Psoas muscle (tissue), 8 donors: ENCODE measurements around the gene MAEL. TPM values are rescaled to one million over a fixed set of nuclear protein-coding genes. Genes with fewer than 3 reads are reported as not detected.

Experiments
- ATAC-seq, 4 donors: fragments of 200-7000 bp; cut with Tn5 transposase; one replicate each; pipeline ENCODE4 v1.9.1; 2020; ENCODE audit warnings: moderate library complexity in 3 of 4, mild to moderate bottlenecking in 2 of 4
- DNase-seq, 2 donors: peaks; one replicate each; pipeline ENCODE4 v3.0.0-alpha.2; 2020
- H3K27ac ChIP-seq: fragments of 200-600 bp; one replicate; pipeline ENCODE4 v1.8.0; 2022
- H3K27me3 ChIP-seq, 3 donors: fragments of 200-600 bp in 1 of 3; one replicate each; pipeline versions ENCODE4 v1.6.1 to v1.8.0; 2013 to 2022; ENCODE audit warnings: low read length in 2 of 3, mild to moderate bottlenecking in 2 of 3, moderate library complexity in 1 of 3; ENCODE audit not compliant: insufficient read depth in 3 of 3
- H3K36me3 ChIP-seq, 2 donors: fragments of 200-600 bp in 1 of 2; one replicate each; pipeline versions ENCODE4 v1.6.1 to v1.8.0; 2013 to 2022; ENCODE audit warnings: low read depth in 1 of 2, mild to moderate bottlenecking in 1 of 2, moderate library complexity in 1 of 2; ENCODE audit not compliant: insufficient read depth in 1 of 2
- H3K4me1 ChIP-seq: fragments of 200-600 bp; one replicate; pipeline ENCODE4 v1.8.0; 2022
- H3K4me3 ChIP-seq: fragments of 200-600 bp; one replicate; pipeline ENCODE4 v1.8.0; 2022; ENCODE audit warnings: mild to moderate bottlenecking
- H3K9me3 ChIP-seq: fragments of 200-600 bp; one replicate; pipeline ENCODE4 v1.8.0; 2022
- CTCF ChIP-seq: fragments of 200-600 bp; IDR thresholded peaks from one replicate; pipeline ENCODE4 v1.8.0; 2022; ENCODE audit warnings: antibody characterized with exemption
- WGBS, 3 donors: extraction: QIAGEN DNeasy Blood & Tissue Kit; methylation state at CpG; one replicate each; pipeline versions ENCODE4 v1.1.6 to v1.1.7; 2013; 5-methylcytosine and 5-hydroxymethylcytosine counted together
- intact Hi-C, 2 donors: fragments of 100-400 bp; cut with DNase I; formaldehyde crosslinking; loops; one replicate each; pipeline versions ENCODE4 v1.11.0 to v1.14.2; 2022
- polyA plus RNA-seq, 3 donors: library from polyadenylated mRNA; stranded (reverse); fragments of 200-250 nt; gene quantifications; one replicate each; pipeline ENCODE4 v1.2.3, GENCODE V29; 2013
- total RNA-seq, 4 donors: library from RNA; stranded (reverse); fragmentation: NEBNext Ultra II Directional in 2 of 4; extraction: Animal tissue kit (Norgen Biotek cat#: 25700) in 2 of 4; gene quantifications; one replicate each; pipeline versions ENCODE4 v1.2.1 to v1.2.4, GENCODE V29; 2021 to 2023
- donor health status: healthy with polysubstance abuse.
- donor health status: DM: no; HTN: no; CAD: no; lungs with moderate emphysema.
- donor health status: Bipolar disorder and iron deficiency.
- donor health status: healthy.
- donor health status: DM: yes; HTN: yes; CAD: no.
- donor health status: DM: no; HTN: no; CAD: no.
- donor health status: DM: no; HTN: no; CAD: no.
- donor health status: DM: yes; HTN: yes; CAD: no.

MAEL gene
- total and polyA plus RNA-seq, 7 donors, result 0.04 TPM; not detected in 6

- Histone ChIP-seq H3K4me3 (no peak overlapping the region), H3K9me3 (no peaks in the 10 kb centered on the region), H3K4me1 (no peaks in the 10 kb centered on the region), H3K36me3 (no peaks in the 10 kb centered on the region), H3K27ac (no peak overlapping the region), H3K27me3 (peaks cover 0 to 6% (median 0%) of the 10 kb centered on the region in 3 donors)
- intact Hi-C loops, result no loop called here
- ATAC-seq (no peak), DNase-seq (no peak)
- WGBS, 3 donors, result 61 to 76% (median 64%) methylated on average over 2 of the region's 2 CpGs
- no peak for TF ChIP-seq CTCF
Observed at GRCh38 chr1:166948856-166949350, 40.2 kb upstream of the MAEL start.

GRCh38 chr1:166950156-166950555, 38.9 kb upstream of the MAEL start:
- Histone ChIP-seq H3K4me1 (no peaks in the 10 kb centered on the region), H3K27me3 (peaks cover 0 to 6% (median 0%) of the 10 kb centered on the region in 3 donors), H3K4me3 (no peak overlapping the region), H3K27ac (no peak overlapping the region), H3K36me3 (no peaks in the 10 kb centered on the region), H3K9me3 (no peaks in the 10 kb centered on the region)
- no peak for TF ChIP-seq CTCF
- DNase-seq (no peak), ATAC-seq (no peak)
- intact Hi-C loops, result no loop called here
- WGBS, 3 donors, result 77 to 86% (median 77%) methylated on average over 2 of the region's 2 CpGs

GRCh38 chr1:166951050-166951449, 38.0 kb upstream of the MAEL start:
- intact Hi-C loops, result no loop called here
- Histone ChIP-seq H3K27me3 (peaks cover 0 to 6% (median 0%) of the 10 kb centered on the region in 3 donors), H3K4me1 (no peaks in the 10 kb centered on the region), H3K27ac (no peak overlapping the region), H3K36me3 (no peaks in the 10 kb centered on the region), H3K9me3 (no peaks in the 10 kb centered on the region), H3K4me3 (no peak overlapping the region)
- DNase-seq (no peak), ATAC-seq (no peak)
- TF ChIP-seq CTCF, result no peak
- 77 to 86% (median 86%) methylated on average over 2 of the region's 2 CpGs for WGBS, 3 donors

GRCh38 chr1:166952002-166952746, 36.9 kb upstream of the MAEL start:
- H3K27ac ChIP-seq, result no peak overlapping the region
- no peaks in the 10 kb centered on the region for H3K36me3 ChIP-seq
- intact Hi-C loops, result no loop called here
- DNase-seq (no peak), ATAC-seq (peak in 1 of 4 donors; percentile 68)
- 45 to 48% (median 47%) methylated on average over 4 of the region's 4 CpGs for WGBS, 3 donors
- H3K9me3 ChIP-seq, result no peaks in the 10 kb centered on the region
- H3K4me3 ChIP-seq, result no peak overlapping the region
- H3K27me3 ChIP-seq, result peaks cover 0 to 6% (median 0%) of the 10 kb centered on the region in 3 donors
- H3K4me1 ChIP-seq, result no peaks in the 10 kb centered on the region
- TF ChIP-seq CTCF, result no peak
